ENCODE data around the gene PHKB.

The PHKB gene

DNA sequence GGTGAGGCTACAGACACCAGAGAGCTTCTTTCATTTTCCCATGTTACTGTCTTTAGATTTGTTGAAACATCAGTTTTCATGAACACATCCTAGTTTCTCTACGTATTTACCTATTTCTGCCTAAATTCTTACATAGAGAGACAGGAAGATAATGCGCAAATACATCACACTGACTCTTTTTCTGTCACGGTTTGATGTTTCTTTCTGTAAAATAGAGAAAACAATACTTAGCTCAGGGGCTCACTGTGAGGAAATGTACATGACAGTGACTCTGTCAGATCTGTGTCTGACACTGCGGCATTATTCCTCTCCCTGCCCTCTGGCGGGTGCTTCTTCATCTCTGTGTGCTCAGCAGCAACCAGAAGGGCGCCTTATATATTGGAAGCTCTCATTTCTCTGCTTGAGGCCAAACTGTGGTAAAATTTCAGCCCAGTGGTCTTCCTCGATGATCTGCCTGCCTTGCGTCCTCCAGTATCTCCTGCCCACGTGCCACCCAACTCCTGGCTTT, 264.1 kb downstream of the PHKB start:
- H3K4me3 ChIP-seq (ENCODE audit: low read depth, low read length), result no peak overlapping the region
- TF ChIP-seq, protein P1, sequence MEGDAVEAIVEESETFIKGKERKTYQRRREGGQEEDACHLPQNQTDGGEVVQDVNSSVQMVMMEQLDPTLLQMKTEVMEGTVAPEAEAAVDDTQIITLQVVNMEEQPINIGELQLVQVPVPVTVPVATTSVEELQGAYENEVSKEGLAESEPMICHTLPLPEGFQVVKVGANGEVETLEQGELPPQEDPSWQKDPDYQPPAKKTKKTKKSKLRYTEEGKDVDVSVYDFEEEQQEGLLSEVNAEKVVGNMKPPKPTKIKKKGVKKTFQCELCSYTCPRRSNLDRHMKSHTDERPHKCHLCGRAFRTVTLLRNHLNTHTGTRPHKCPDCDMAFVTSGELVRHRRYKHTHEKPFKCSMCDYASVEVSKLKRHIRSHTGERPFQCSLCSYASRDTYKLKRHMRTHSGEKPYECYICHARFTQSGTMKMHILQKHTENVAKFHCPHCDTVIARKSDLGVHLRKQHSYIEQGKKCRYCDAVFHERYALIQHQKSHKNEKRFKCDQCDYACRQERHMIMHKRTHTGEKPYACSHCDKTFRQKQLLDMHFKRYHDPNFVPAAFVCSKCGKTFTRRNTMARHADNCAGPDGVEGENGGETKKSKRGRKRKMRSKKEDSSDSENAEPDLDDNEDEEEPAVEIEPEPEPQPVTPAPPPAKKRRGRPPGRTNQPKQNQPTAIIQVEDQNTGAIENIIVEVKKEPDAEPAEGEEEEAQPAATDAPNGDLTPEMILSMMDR (IDR thresholded peaks at IDR 0.05; ENCODE audit: low read depth, low read length), result no peak

DNA sequence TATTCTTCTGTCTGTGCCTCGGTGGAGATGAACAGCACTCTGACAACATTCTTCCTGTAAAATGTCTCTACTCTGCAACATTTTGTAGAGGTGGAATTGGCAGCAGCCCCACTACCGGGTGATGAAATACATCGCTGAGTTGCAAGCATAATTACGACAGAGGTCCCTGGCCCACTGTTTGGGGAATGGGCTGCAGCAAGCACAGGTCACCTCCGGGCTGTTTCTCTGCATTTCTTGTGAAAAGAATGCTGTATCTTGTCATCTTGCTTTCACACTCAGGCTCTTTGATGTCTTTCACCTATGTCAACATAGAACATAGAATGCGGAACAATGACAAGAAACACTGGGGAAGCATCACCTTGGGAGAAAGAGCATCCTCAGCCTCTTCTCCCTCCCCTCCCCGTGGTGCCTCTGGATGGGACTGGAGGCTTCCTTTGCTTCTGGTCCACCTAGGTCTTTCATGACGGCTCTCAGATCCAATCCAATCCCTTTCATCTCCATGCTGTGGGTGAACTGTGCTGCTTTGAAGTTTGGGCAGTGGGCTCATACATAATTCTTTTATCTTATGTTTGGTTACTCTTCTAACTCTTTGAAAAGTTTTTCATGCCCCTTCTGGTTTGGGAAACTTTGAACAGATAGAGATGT, 265.0 kb downstream of the PHKB start:
- no peak overlapping the region for H3K4me3 ChIP-seq (ENCODE audit: low read depth, low read length)
- TF ChIP-seq, protein P1 (IDR thresholded peaks at IDR 0.05; ENCODE audit: low read depth, low read length), result no peak

DNA sequence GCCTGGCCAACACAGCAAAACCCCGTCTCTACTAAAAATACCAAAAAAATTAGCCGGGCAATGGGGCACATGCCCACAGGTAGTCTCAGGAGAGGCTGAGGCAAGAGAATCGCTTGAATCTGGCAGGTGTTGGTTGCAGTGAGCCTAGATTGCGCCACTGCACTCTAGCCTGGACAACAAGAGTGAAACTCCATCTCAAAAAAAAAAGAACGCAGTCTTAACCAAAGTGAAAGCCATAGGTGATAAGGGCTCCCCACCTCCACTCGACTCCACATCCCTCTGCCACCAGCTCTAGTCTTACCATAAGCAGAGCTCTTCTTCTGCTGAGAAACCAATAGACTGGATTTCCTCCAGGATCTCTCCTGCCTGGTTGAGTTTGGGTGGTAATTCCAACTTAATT, 266.0 kb downstream of the PHKB start:
- H3K4me3 ChIP-seq (ENCODE audit: low read depth, low read length), result no peak overlapping the region
- TF ChIP-seq, protein P1 (IDR thresholded peaks at IDR 0.05; ENCODE audit: low read depth, low read length), result no peak

DNA sequence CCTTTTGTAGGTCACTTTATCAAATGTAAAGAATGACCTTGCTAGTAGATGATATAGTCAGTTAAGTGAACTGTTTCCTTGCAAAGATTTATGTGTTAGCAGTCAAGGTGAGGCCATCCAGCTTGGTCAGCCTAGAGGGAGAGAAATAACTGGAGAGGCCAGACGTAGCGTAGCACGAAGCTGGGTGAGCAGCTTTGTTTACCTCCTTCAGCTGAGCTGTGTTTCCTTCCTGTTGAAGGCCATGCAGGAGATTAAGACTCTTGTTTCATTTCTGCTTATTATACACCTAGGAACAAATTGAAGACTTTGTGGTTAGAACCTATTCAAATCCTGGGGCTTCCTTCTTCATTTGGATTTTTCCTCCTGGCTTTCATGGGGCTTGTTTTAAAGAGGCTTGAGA, 267.1 kb downstream of the PHKB start:
- TF ChIP-seq, protein P1 (IDR thresholded peaks at IDR 0.05; ENCODE audit: low read depth, low read length), result no peak
- no peak overlapping the region for H3K4me3 ChIP-seq (ENCODE audit: low read depth, low read length)

DNA sequence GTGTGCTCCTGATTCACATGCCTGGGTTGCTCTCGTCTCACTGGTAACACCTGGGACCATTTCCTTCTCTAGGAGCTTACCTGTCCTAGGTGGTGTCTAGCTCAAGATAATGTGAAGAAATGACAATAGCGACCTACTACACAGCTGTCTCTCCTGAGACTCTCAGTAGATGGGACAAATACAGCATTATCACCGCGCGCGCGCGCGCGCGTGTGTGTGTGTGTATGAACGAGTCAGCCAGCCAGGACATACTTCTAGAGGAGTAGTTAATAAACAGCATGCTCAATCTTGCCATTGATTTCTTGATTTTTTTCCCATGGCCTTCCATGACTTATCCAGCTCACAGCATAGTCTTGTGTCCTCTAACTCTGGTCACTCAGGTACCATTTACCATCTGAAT, 268.6 kb downstream of the PHKB start:
- no peak overlapping the region for H3K4me3 ChIP-seq (ENCODE audit: low read depth, low read length)
- TF ChIP-seq, protein P1 (IDR thresholded peaks at IDR 0.05; ENCODE audit: low read depth, low read length), result no peak

DNA sequence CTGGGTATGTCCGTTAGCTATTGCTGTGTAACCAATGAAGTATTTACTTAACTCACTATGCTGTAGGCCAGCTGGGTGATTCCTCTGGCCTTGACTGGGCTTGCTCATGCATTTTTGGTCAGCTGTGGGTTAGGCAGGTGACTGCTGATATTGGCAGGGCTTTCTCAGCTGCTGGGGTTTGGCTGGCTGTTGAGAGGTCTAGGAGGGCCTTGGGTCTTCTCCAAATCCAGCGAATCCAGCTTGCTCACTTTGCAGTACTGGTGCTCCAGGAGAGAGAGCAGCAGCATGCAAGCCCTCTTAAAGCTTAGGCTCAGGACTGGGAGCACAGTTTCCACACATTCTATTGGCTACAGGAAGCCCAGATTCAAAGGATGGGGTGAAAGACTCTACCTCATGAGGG, 270.1 kb downstream of the PHKB start:
- TF ChIP-seq, protein P1 (IDR thresholded peaks at IDR 0.05; ENCODE audit: low read depth, low read length), result no peak
- no peak overlapping the region for H3K4me3 ChIP-seq (ENCODE audit: low read depth, low read length)

DNA sequence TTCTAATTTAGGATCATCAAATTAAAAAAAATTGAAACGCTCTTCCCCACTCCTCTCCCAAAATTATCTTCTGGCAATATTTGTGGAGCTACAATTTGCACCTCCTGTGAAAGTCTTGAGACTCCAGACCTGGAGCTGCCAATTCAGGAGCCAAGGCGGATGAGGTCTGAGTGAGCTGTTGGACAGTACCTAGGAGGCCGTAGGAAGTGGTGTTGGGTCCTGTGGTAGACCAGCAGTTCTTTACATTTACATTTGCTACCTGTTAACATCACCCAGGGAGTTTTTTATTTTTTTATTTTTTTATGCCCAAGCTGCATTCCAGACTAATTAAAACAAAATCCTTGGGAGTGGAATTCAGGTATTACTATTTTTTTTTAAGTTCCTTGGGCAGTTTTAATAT, 271.0 kb downstream of the PHKB start:
- TF ChIP-seq, protein P1 (IDR thresholded peaks at IDR 0.05; ENCODE audit: low read depth, low read length), result no peak
- no peak overlapping the region; the same call in 1 of the 2 replicates for H3K4me3 ChIP-seq (ENCODE audit: low read depth, low read length)
